ENCODE measurements around the gene RAD1. TPM values are rescaled to one million over a fixed set of nuclear protein-coding genes. Genes with fewer than 3 reads are reported as not detected.

The RAD1 gene
- total RNA-seq, 4 donors from 2014 or later, result 9.5 to 33.0 (median 14.5) TPM

DNA sequence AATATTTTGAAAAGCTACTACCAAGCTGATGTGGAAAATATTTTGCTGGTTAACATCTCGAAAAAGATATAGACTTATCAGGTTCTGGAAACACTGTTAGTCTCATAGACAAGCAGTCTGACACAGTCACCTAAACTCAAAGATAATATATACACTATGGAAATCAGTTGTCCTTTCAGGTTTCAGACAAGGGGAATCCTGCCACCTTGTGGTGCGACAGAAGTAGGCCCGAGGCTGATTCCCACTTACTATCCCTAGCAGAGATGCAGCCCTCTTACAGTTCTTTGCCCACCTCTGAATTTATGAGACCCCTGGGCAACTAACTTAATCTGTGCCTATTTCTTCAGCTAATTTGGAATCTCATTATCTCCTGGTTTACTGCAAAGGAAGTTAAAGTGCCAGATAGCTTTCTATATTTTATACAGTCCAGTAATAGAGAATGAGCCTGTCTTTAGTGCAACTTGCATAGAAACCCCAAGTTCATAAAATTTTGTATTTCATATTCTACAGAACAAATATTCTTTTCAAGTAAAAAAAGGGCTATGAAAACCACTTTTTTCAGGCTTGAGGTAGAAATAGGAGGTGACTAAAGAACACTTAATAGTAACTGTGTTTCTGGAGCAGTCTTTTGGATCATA is 16.9 kb downstream of the RAD1 start:
- DNase-seq, result peak; percentile 40 to 84 (median 57)
- Histone ChIP-seq H3K4me3 (no peak overlapping the region), H3K27ac (no peak overlapping the region), H3K4me1 (no peaks in the 10 kb centered on the region), H3K27me3 (no peaks in the 10 kb centered on the region), H3K36me3 (no peaks in the 10 kb centered on the region), H3K9me3 (no peaks in the 10 kb centered on the region)
- TF ChIP-seq POLR2A (IDR thresholded peaks at IDR 0.05), result no peak
- TF ChIP-seq, protein P1, sequence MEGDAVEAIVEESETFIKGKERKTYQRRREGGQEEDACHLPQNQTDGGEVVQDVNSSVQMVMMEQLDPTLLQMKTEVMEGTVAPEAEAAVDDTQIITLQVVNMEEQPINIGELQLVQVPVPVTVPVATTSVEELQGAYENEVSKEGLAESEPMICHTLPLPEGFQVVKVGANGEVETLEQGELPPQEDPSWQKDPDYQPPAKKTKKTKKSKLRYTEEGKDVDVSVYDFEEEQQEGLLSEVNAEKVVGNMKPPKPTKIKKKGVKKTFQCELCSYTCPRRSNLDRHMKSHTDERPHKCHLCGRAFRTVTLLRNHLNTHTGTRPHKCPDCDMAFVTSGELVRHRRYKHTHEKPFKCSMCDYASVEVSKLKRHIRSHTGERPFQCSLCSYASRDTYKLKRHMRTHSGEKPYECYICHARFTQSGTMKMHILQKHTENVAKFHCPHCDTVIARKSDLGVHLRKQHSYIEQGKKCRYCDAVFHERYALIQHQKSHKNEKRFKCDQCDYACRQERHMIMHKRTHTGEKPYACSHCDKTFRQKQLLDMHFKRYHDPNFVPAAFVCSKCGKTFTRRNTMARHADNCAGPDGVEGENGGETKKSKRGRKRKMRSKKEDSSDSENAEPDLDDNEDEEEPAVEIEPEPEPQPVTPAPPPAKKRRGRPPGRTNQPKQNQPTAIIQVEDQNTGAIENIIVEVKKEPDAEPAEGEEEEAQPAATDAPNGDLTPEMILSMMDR (IDR thresholded peaks at IDR 0.05), result peak; percentile 53 to 87 (median 78)

DNA sequence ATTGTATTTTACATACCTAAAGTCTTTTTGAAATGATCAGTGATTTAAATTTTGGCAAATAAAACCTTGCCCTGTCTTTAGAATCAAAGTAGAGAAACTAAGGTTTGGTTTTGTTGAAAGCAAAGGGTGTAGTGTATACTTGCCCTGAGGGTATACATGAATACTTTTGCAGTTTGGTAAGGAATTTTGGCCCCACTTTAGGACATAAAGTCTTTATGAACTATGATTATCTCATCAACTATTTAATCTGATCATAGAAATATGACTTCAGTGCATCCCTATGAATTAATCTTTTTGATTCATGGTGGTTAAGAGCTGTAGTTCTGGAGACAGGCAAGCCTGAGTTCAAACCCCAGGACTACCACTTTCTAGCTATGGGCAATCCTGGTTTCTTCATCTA is 17.7 kb downstream of the RAD1 start:
- no peak overlapping the region for H3K4me3 ChIP-seq
- DNase-seq, result no peak
- H3K27me3 ChIP-seq, result no peaks in the 10 kb centered on the region
- TF ChIP-seq, protein P1 (IDR thresholded peaks at IDR 0.05), result no peak
- TF ChIP-seq POLR2A (IDR thresholded peaks at IDR 0.05), result no peak
- no peaks in the 10 kb centered on the region for H3K36me3 ChIP-seq
- H3K27ac ChIP-seq, result no peak overlapping the region
- H3K4me1 ChIP-seq, result no peaks in the 10 kb centered on the region
- H3K9me3 ChIP-seq, result no peaks in the 10 kb centered on the region

DNA sequence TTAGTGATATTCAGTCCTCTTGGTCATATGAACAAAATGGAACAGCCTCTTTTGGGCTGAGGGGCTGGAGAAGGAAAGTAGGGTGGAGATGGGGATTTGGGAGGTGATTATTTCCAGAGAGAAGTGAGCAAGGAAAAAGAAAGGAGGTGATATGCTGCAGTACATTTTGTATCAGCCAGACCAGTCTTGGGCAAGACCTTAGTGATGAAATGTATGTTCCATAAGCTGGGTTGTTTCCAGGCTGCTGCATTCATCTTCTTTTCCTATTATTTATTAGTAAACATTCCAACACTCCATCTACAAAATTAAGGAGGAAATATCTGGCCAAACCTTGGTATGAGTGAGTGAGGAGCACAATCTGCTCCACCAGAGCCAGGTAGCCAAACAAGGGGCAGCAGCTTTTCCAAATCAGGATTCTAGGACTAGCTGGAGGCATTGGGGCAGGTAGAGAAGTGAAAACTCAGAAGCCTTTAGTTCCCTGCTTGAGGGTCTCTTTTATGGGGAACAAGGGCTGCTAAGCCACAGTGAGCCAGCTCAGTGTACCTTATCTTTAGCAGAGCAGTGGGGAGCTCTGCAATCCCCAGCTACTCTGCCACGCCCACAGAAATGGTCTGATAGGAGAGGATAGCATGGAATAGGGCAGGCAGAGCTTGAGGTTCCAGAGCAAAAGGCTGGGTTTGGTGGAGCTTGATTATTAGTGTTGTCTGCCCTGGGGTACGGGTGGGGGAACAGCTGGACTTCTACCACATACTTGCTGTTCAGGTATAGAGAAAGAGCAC is 19.5 kb downstream of the RAD1 start:
- Histone ChIP-seq H3K27ac (no peak overlapping the region), H3K36me3 (no peaks in the 10 kb centered on the region), H3K9me3 (no peaks in the 10 kb centered on the region), H3K4me3 (no peak overlapping the region), H3K4me1 (no peaks in the 10 kb centered on the region), H3K27me3 (no peaks in the 10 kb centered on the region)
- DNase-seq, result no peak
- TF ChIP-seq, protein P1 (IDR thresholded peaks at IDR 0.05), result no peak
- no peak for TF ChIP-seq POLR2A (IDR thresholded peaks at IDR 0.05)

DNA sequence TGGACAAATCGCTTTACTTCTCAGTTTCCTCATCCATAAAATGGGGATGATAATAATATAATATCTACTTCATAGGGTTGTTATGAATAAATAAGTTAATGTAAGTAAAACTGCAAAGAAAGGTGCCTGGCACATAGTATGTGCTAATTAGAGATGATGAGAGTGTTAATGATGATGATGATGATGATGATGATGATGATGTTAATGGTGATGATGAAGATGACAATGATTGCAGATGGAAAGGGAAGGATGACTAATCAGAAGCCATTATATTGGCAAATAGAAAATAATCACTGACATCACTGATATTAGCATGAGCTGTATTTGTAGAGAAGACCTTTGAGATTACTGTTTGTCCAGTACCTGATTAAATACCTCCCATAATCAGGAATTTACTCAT is 20.6 kb downstream of the RAD1 start:
- H3K4me1 ChIP-seq, result no peaks in the 10 kb centered on the region
- DNase-seq, result no peak
- no peak overlapping the region for H3K27ac ChIP-seq
- no peaks in the 10 kb centered on the region for H3K9me3 ChIP-seq
- no peak for TF ChIP-seq POLR2A (IDR thresholded peaks at IDR 0.05)
- TF ChIP-seq, protein P1 (IDR thresholded peaks at IDR 0.05), result no peak
- H3K36me3 ChIP-seq, result no peaks in the 10 kb centered on the region
- no peaks in the 10 kb centered on the region for H3K27me3 ChIP-seq
- H3K4me3 ChIP-seq, result no peak overlapping the region

DNA sequence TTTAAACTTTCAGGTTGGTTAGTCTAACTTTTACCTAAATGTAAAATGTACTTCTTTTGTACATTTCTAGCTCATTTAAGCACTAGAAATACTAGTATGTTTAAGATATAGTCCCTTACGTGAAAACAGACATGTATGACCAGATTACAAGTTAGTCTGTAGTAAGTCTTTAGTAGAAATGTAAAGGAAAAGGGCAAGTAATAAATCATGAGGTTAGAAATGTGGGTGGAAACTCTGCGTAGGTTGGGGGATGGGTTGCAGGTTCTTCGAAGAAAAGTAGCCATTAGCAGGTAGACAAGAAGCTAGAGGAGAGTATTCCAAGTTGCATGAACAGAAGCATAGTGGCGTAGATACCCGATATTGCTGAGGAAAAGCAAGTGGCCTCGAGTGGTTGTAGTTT is 22.9 kb downstream of the RAD1 start:
- H3K4me3 ChIP-seq, result no peak overlapping the region

More for the DNA sequence above, 22.9 kb downstream of the RAD1 start:
- Histone ChIP-seq H3K27ac (no peak overlapping the region), H3K27me3 (no peaks in the 10 kb centered on the region), H3K36me3 (no peaks in the 10 kb centered on the region), H3K4me1 (no peaks in the 10 kb centered on the region), H3K9me3 (no peaks in the 10 kb centered on the region)
- no peak for DNase-seq
- no peak for TF ChIP-seq POLR2A (IDR thresholded peaks at IDR 0.05)
- TF ChIP-seq, protein P1 (IDR thresholded peaks at IDR 0.05), result no peak
